ENCODE data around the gene TANK. TPM values are rescaled to one million over a fixed set of nuclear protein-coding genes. Genes with fewer than 3 reads are reported as not detected.
"Not testable (repeated sequence)": the region's sequence is repeated elsewhere in the genome, so short reads cannot be mapped to it uniquely, and the experiment has no call there.

Gene TANK
- total RNA-seq, 2 experiments from 2014 or later: 70.3 to 73.5 TPM

DNA sequence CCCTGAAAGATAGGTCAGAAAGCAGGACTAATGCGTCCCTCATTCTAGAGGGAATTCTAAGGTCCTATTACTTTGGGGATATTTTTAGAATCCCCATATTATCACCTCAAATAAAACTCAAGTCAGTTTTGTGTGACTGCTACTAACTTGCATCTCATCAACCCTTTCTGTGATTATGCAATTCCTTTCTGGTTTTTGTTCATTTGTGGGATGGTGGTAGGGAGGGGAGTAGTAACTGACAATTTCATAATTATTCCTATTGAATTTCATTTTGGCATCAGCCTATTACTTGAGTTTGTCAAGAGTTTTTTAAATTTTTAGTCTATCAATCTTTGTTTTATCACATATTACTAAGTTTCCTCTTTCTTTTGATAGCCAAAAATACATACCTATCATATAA lies 28.4 kb upstream of the TANK start:
- POLR2A ChIA-PET: no interaction called here

DNA sequence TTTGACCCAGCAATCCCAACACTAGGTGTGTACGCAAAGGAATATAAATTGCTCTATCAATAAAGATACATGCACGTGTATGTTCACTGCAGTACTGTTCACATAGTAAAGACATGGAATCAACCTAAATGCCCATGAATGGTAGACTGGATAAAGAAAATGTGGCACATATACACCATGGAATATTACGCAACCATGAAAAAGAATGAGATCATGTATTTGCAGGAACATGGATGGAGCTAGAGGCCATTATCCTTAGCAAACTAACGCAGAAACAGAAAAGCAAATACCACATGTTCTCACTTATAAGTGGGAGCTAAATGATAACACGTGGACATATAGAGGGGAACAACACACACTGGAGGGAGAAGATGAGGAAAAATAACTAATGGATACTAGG lies 27.8 kb upstream of the TANK start:
- CTCF ChIA-PET, POLR2A ChIA-PET: not testable (repeated sequence)

More for the DNA sequence above, 28.4 kb upstream of the TANK start:
- CTCF ChIA-PET: no interaction called here

DNA sequence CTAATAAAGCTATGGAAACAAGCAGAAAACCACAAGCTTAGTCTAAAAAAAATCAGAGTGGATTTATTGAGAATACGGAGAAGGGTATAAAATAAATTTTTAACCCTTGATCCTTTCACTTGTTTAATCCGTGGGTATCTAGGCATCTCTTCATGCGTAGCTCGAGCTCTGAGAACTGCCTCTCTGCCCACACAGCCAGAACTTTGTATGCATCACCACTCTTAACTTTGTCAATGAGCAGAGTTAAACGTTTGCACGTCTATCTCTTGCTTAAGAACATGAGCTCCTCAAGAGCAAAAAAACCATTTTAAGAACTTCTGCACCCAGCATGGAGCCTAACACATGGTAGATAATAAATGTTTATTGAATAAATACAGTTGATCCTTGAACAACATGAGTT lies 26.9 kb upstream of the TANK start:
- CTCF ChIA-PET: interaction anchor here (0.7 kb wide), 1 partner anchor 43 kb away, joined by 4 read pairs; no protein-coding TSS in a partner anchor
- POLR2A ChIA-PET: no interaction called here

DNA sequence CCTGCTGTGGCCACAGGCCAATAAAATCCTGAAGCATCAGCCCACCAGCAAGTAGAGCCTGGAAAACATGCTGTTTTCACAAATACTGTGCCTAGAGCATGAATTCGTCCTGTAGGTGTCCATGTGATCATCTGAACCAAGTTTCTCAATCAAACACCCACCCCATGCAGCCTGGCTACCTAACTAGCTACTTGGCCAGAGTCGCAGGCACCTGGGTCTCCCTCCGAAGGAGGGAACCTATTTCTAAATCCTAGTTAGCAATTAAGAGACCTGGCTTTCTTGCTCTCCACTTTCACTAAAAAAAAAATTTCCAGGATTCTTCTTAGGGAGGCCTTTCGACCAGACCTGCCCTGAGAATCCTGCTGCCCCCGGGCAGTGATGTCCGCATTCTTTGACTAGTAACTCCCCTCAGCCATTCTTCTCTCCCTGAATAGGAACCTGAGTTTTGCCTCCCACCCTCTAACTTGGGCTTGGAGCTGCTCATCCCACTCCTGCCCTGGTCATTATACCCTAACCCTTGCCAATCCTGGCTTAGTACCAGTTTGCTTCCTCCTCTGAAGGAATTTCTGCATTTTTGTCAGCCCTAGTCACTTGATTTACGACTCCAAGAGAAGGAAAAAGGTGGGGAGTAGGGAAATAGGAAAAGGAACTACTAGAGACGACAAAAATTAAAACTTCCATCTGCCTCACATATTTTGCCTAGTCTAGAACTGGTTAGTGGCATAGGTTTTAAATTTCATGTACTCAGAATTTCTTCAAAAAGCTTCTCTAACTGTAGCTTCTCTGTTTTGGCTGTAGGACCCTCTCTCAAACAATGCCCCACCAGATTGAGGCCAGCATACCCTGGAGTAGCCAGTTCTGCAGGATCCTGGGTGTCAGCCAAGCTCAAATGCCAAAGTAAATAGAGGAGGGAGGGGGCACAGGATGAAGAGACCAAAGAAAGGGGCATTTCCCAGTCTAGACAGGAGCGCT lies 25.4 kb upstream of the TANK start:
- POLR2A ChIA-PET: interaction anchor here (0.6 kb wide), 1 partner anchor 1795 kb away, joined by 3 read pairs; no protein-coding TSS in a partner anchor
- CTCF ChIA-PET: interaction anchor here (1.3 kb wide), 1 partner anchor 8 kb away, joined by 5 read pairs; no protein-coding TSS in a partner anchor

- POLR2A ChIA-PET: interaction anchor here (1.6 kb wide), 1 partner anchor 13 kb away, joined by 3 read pairs; no protein-coding TSS in a partner anchor
- CTCF ChIA-PET: interaction anchor here (0.6 to 1.3 kb wide), 3 partner anchors 9 to 58 kb away, joined by 3 to 5 read pairs (median 3); no protein-coding TSS in a partner anchor
Measured at GRCh38 chr2:161135951-161136593, 24.2 kb upstream of the TANK start.

DNA sequence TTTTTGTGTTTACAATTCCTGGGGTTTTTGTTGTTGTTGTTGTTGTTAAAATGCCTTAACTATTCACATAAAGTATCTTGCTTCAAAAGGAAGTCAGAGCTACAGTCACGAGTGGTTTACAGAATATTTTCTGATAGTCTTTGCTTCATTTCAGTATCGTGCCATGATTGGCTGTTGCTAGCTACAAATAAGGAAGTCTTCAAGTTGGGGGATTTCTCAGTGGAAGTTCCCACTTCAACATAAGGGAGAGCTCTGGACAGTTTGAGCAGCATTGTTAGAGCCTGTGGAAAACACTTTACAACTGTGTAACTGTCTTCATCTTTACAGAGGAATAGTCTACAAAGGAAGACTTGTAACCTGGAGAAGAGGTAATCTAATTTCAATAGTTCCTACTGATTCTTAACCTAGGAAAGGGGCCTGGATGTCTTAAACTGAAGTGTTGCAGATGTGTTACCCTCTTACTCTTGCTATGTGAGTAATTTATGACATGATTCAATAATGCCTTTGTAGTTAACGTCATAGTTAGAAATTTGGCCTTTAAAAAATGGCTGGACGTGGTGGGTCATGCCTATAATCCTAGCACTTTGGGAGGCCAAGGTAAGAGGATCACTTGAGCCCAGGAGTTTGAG lies 23.4 kb upstream of the TANK start:
- CTCF ChIA-PET: interaction anchor here (0.6 to 1.2 kb wide), 2 partner anchors 25 to 59 kb away, joined by 3 read pairs; no protein-coding TSS in a partner anchor

GRCh38 chr2:161138429-161138828 lies 21.8 kb upstream of the TANK start:
- POLR2A ChIA-PET: interaction anchor here (0.7 kb wide), 1 partner anchor 22 kb away, joined by 3 read pairs; the partner anchor contains the start of gene TANK
- CTCF ChIA-PET: interaction anchor here (1.5 kb wide), 1 partner anchor 28 kb away, joined by 4 read pairs; no protein-coding TSS in a partner anchor

More for the DNA sequence above, 23.4 kb upstream of the TANK start:
- POLR2A ChIA-PET: interaction anchor here (1.6 kb wide), 1 partner anchor 14 kb away, joined by 3 read pairs; no protein-coding TSS in a partner anchor

DNA sequence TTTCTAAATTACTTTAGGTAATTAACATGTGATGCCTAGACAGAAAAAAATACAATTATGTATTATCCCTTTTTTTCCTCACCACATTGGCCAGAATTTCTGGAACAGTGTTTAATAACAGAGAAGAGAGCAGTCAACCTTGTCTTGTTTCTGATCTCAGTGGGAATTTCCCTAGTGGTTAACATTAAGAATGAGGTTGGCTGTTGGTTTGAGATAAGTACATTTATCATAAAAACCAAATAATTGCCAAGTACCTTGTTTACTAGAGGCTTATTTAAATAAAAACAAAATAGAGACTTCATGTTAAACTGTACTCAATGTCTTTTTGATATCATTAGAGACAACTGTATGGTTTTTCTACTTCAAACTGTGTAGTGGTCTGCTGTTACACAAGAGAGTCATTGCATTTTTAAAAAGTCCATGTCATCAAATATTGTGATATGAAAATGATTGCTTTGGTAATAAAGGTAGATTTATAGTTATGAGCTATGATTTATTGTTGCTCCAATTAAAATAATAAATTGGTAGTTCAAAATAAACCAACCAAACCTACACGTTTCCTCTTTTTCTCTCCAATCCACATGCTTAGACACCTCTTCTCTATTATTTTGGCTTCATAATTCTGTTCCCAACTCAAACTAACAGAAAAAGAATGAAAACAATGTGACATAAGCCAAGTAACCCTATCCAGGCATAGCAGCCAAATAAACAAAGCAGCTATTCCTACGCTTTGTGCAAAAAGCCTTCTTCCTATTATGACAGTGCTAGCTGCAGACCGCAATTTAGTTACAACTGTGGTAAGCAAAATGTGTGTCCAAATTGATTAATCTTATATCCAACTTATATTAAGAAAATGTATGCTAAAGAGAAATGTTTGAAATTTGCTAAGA lies 20.9 kb upstream of the TANK start:
- CTCF ChIA-PET: interaction anchor here (1.5 kb wide), 1 partner anchor 27 kb away, joined by 4 read pairs; no protein-coding TSS in a partner anchor
- POLR2A ChIA-PET: no interaction called here

DNA sequence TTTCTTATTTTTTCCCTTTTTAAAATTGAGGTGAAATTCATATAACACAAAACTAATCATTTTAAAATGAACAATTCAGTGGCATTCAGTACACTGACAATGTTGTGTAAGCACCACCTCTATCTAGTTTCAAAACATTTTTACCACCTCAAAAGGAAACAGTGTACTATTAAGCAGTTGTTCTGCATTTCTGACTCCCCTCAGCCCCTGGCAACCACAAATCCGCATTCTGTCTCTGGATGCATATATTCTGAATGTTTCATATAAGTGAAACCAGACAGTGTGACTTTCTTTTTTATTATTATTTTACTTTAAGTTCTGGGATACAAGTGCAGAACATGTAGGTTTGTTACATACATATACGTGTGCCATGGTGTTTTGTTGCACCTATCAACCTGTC lies 19.2 kb upstream of the TANK start:
- CTCF ChIA-PET: no interaction called here
- POLR2A ChIA-PET: no interaction called here

- CTCF ChIA-PET: no interaction called here
- POLR2A ChIA-PET: no interaction called here
Measured at GRCh38 chr2:161146209-161146775, 13.9 kb upstream of the TANK start.

GRCh38 chr2:161146996-161147395 lies 13.2 kb upstream of the TANK start:
- POLR2A ChIA-PET: no interaction called here

GRCh38 chr2:161147856-161148255 lies 12.4 kb upstream of the TANK start:
- ChIA-PET POLR2A (no interaction called here), CTCF (no interaction called here)

More at GRCh38 chr2:161146996-161147395, 13.2 kb upstream of the TANK start:
- CTCF ChIA-PET: no interaction called here

DNA sequence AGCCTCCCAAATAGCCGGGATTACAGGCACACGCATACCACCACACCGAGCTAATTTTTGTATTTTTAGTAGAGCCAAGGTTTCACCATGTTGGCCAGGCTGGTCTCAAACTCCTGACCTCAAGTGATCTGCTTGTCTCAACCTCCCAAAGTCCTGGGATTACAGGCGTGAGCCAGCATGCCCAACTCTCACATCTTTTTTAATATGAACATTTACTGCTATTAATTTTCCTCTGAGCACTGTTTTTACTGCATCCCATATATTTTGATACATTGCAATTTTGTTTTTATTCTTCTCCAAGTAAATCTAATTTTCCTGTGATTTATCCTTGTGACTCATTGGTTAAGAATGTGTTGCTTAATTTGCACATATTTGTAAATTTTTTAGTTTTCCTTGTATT lies 9.5 kb upstream of the TANK start:
- POLR2A ChIA-PET: no interaction called here
- CTCF ChIA-PET: no interaction called here

- POLR2A ChIA-PET: no interaction called here
- CTCF ChIA-PET: no interaction called here
Measured at GRCh38 chr2:161152302-161152701, 7.9 kb upstream of the TANK start.

GRCh38 chr2:161158882-161159281 lies 1.3 kb upstream of the TANK start:
- ChIA-PET POLR2A (no interaction called here), CTCF (no interaction called here)

GRCh38 chr2:161159456-161160225 lies 587 bp upstream of the TANK start:
- CTCF ChIA-PET: interaction anchor here (0.8 kb wide), 1 partner anchor 786 kb away, joined by 4 read pairs; no protein-coding TSS in a partner anchor

DNA sequence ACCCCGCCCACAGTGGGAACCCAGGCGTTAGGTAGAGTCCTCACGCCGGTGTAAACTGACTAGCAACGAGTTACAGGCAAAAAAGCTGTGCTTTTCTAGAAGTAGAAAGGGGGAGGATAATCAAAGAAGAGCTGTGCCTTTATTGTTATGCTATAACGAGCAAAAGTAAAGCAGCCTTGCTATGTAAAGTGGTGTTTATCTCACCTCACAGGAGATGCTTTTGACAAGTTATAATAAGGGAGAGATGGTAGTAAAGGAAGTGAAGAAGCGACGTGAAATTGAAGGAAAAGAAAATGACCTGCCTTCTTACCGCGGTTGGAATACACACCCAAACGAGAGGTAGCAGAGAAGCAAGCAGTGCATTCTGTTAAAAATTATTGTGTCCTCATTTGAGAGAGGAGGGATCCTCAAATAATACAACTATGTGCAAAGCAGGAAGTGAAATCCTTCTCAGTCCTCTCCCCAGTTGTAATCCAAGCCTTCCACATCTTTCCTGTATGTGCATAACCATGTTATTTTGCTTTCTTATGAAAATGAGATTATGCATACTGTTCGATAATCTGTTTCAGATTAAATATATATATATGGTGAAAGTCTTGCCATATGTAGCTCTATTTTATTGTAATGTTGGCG lies 962 bp downstream of the TANK start:
- CTCF ChIA-PET: interaction anchor here (0.5 to 1.4 kb wide), 3 partner anchors 12 to 62 kb away, joined by 3 read pairs; no protein-coding TSS in a partner anchor
- POLR2A ChIA-PET: no interaction called here

More at GRCh38 chr2:161159456-161160225, 587 bp upstream of the TANK start:
- POLR2A ChIA-PET: interaction anchor here (1.4 kb wide), 1 partner anchor 21 kb away, joined by 3 read pairs; no protein-coding TSS in a partner anchor

Measured in activated CD8-positive, alpha-beta memory T cell treated with anti-CD3 and anti-CD28 coated beads for 36 hours (primary cell).